Naive B cell (primary cell): Measurements from ENCODE around the gene EBLN1. TPM values are rescaled to one million over a fixed set of nuclear protein-coding genes. Genes with fewer than 3 reads are reported as not detected.
"Not testable (repeated sequence)": the region's sequence is repeated elsewhere in the genome, so short reads cannot be mapped to it uniquely, and the experiment has no call there.

ENCODE experiments used
- ATAC-seq, 2 donors: fragments of 150-1000 bp; cut with Tn5 transposase; 2 replicates each; pipeline ENCODE4 v1.10.0; 2021; ENCODE audit warnings: low read depth in 2 of 2, mild to moderate bottlenecking in 2 of 2, moderate library complexity in 2 of 2
- DNase-seq: peaks from one replicate; pipeline ENCODE4 v3.0.0; 2022
- H3K27ac Mint-ChIP-seq, 6 donors: one replicate each; pipeline ENCODE4 v1.8.0; 2020 to 2022; ENCODE audit warnings: mild to moderate bottlenecking in 6 of 6, mixed read lengths in 6 of 6, moderate library complexity in 5 of 6, inconsistent platforms in 2 of 6
- H3K27me3 Mint-ChIP-seq, 3 donors: one replicate each; pipeline ENCODE4 v1.8.0; 2021 to 2022; ENCODE audit warnings: mixed read lengths in 3 of 3, mild to moderate bottlenecking in 1 of 3
- H3K36me3 Mint-ChIP-seq, 2 donors: one replicate each; pipeline ENCODE4 v1.8.0; 2020 to 2022; ENCODE audit warnings: mixed read lengths in 2 of 2, inconsistent platforms in 1 of 2, mild to moderate bottlenecking in 1 of 2
- H3K4me1 Mint-ChIP-seq, 3 donors: one replicate each; pipeline ENCODE4 v1.8.0; 2020 to 2022; ENCODE audit warnings: mixed read lengths in 3 of 3, inconsistent platforms in 1 of 3, mild to moderate bottlenecking in 1 of 3, moderate library complexity in 1 of 3
- H3K4me3 Mint-ChIP-seq, 8 donors: one replicate each; pipeline ENCODE4 v1.8.0; 2020 to 2022; ENCODE audit warnings: mild to moderate bottlenecking in 8 of 8, mixed read lengths in 8 of 8, moderate library complexity in 8 of 8, inconsistent platforms in 2 of 8
- H3K9me3 Mint-ChIP-seq, 7 donors: one replicate each; pipeline ENCODE4 v1.8.0; 2020 to 2022; ENCODE audit warnings: mixed read lengths in 7 of 7, mild to moderate bottlenecking in 5 of 7, inconsistent platforms in 2 of 7, moderate library complexity in 1 of 7
- polyA plus RNA-seq, 6 donors: library from polyadenylated mRNA; unstranded; fragments of 300-500 nt; fragmentation: Illumina TruSeq; gene quantifications; one replicate each; pipeline ENCODE4 v1.2.3, GENCODE V29; 2021; ENCODE audit warnings: low read depth in 6 of 6

Gene EBLN1
- polyA plus RNA-seq, 6 donors from 2014 or later: not detected

- DNase-seq (no peak), ATAC-seq (no peak)
- Mint-ChIP-seq H3K36me3 (no peaks in the 10 kb centered on the region), H3K4me1 (no peaks in the 10 kb centered on the region), H3K9me3 (peaks cover 0 to 8% (median 2%) of the 10 kb centered on the region in 7 donors), H3K27ac (no peak overlapping the region), H3K27me3 (peaks cover 0 to 15% (median 10%) of the 10 kb centered on the region in 3 donors), H3K4me3 (no peak overlapping the region)
Observed at GRCh38 chr10:22218448-22218847, 633 bp upstream of the EBLN1 start.

- H3K36me3 Mint-ChIP-seq, DNase-seq, H3K9me3 Mint-ChIP-seq, ATAC-seq, H3K4me1 Mint-ChIP-seq, H3K27ac Mint-ChIP-seq, H3K4me3 Mint-ChIP-seq: not testable (repeated sequence)
- peaks cover 0 to 15% (median 10%) of the 10 kb centered on the region in 3 donors for H3K27me3 Mint-ChIP-seq
Observed at GRCh38 chr10:22217084-22217483, 731 bp downstream of the EBLN1 start.

GRCh38 chr10:22210267-22210666 is 7.5 kb downstream of the EBLN1 start:
- DNase-seq (no peak), ATAC-seq (no peak)
- no peaks in the 10 kb centered on the region for H3K4me1 Mint-ChIP-seq
- peak overlapping the region in 1 of 6 donors; percentile 1 for H3K27ac Mint-ChIP-seq
- no peak overlapping the region for H3K4me3 Mint-ChIP-seq
- H3K27me3 Mint-ChIP-seq: peaks cover 4 to 17% (median 4%) of the 10 kb centered on the region in 3 donors
- no peaks in the 10 kb centered on the region for H3K36me3 Mint-ChIP-seq
- peaks cover 0 to 2% (median 0%) of the 10 kb centered on the region in 7 donors for H3K9me3 Mint-ChIP-seq

- DNase-seq (no peak), ATAC-seq (no peak)
- Mint-ChIP-seq H3K4me3 (no peak overlapping the region), H3K27me3 (peaks cover 0 to 2% (median 0%) of the 10 kb centered on the region in 3 donors), H3K36me3 (no peaks in the 10 kb centered on the region), H3K4me1 (no peaks in the 10 kb centered on the region), H3K9me3 (no peaks in the 10 kb centered on the region), H3K27ac (no peak overlapping the region)
Observed at GRCh38 chr10:22193945-22194344, 23.9 kb downstream of the EBLN1 start.

- H3K27ac Mint-ChIP-seq: no peak overlapping the region
- H3K4me1 Mint-ChIP-seq: no peaks in the 10 kb centered on the region
Observed at GRCh38 chr10:22185586-22185985, 32.2 kb downstream of the EBLN1 start.

GRCh38 chr10:22183771-22184461 is 33.9 kb downstream of the EBLN1 start:
- Mint-ChIP-seq H3K27me3 (peaks cover 9 to 37% (median 14%) of the 10 kb centered on the region in 3 donors), H3K4me3 (no peak overlapping the region), H3K27ac (no peak overlapping the region), H3K4me1 (no peaks in the 10 kb centered on the region), H3K36me3 (no peaks in the 10 kb centered on the region), H3K9me3 (peaks cover 3 to 16% (median 12%) of the 10 kb centered on the region in 7 donors)
- no peak for DNase-seq
- no peak for ATAC-seq

More at GRCh38 chr10:22185586-22185985, 32.2 kb downstream of the EBLN1 start:
- peaks cover 3 to 7% (median 6%) of the 10 kb centered on the region in 7 donors for H3K9me3 Mint-ChIP-seq
- DNase-seq (no peak), ATAC-seq (no peak)
- H3K36me3 Mint-ChIP-seq: no peaks in the 10 kb centered on the region
- peaks cover 9 to 37% (median 14%) of the 10 kb centered on the region in 3 donors for H3K27me3 Mint-ChIP-seq
- no peak overlapping the region for H3K4me3 Mint-ChIP-seq

GRCh38 chr10:22180724-22181123 is 37.1 kb downstream of the EBLN1 start:
- ATAC-seq: no peak
- Mint-ChIP-seq H3K4me3 (no peak overlapping the region), H3K27me3 (peaks cover 7 to 32% (median 14%) of the 10 kb centered on the region in 3 donors), H3K9me3 (peaks cover 3 to 16% (median 12%) of the 10 kb centered on the region in 7 donors), H3K4me1 (no peaks in the 10 kb centered on the region), H3K36me3 (no peaks in the 10 kb centered on the region), H3K27ac (no peak overlapping the region)
- no peak for DNase-seq

- H3K4me1 Mint-ChIP-seq: no peaks in the 10 kb centered on the region
- no peaks in the 10 kb centered on the region for H3K36me3 Mint-ChIP-seq
- peak overlapping the region in 1 of 6 donors; percentile 41 for H3K27ac Mint-ChIP-seq
- no peak overlapping the region for H3K4me3 Mint-ChIP-seq
- ATAC-seq (no peak), DNase-seq (no peak)
- H3K27me3 Mint-ChIP-seq: peaks cover 14 to 27% (median 19%) of the 10 kb centered on the region in 3 donors
- H3K9me3 Mint-ChIP-seq: peaks cover 0 to 25% (median 16%) of the 10 kb centered on the region in 7 donors
Observed at GRCh38 chr10:22174442-22174841, 43.4 kb downstream of the EBLN1 start.

GRCh38 chr10:22171131-22171530 is 46.7 kb downstream of the EBLN1 start:
- H3K27ac Mint-ChIP-seq: no peak overlapping the region
- H3K27me3 Mint-ChIP-seq: peaks cover 12 to 21% (median 14%) of the 10 kb centered on the region in 3 donors
- H3K4me1 Mint-ChIP-seq: no peaks in the 10 kb centered on the region
- no peak for DNase-seq
- peaks cover 0 to 37% (median 21%) of the 10 kb centered on the region in 7 donors for H3K9me3 Mint-ChIP-seq
- H3K4me3 Mint-ChIP-seq: no peak overlapping the region
- ATAC-seq: no peak
- H3K36me3 Mint-ChIP-seq: peaks cover 0 to 6% of the 10 kb centered on the region in 2 donors

- Mint-ChIP-seq H3K27me3 (peaks cover 12 to 18% (median 14%) of the 10 kb centered on the region in 3 donors), H3K9me3 (peaks cover 0 to 37% (median 21%) of the 10 kb centered on the region in 7 donors), H3K27ac (no peak overlapping the region), H3K4me1 (no peaks in the 10 kb centered on the region), H3K4me3 (no peak overlapping the region), H3K36me3 (peaks cover 0 to 6% of the 10 kb centered on the region in 2 donors)
- no peak for DNase-seq
- ATAC-seq: no peak
Observed at GRCh38 chr10:22170582-22170981, 47.2 kb downstream of the EBLN1 start.

GRCh38 chr10:22159979-22160378 is 57.8 kb downstream of the EBLN1 start:
- peaks cover 7 to 8% (median 8%) of the 10 kb centered on the region in 3 donors for H3K4me1 Mint-ChIP-seq
- DNase-seq: no peak
- H3K36me3 Mint-ChIP-seq: no peaks in the 10 kb centered on the region
- H3K9me3 Mint-ChIP-seq: no peaks in the 10 kb centered on the region
- no peaks in the 10 kb centered on the region for H3K27me3 Mint-ChIP-seq
- no peak for ATAC-seq
- H3K27ac Mint-ChIP-seq: no peak overlapping the region
- no peak overlapping the region for H3K4me3 Mint-ChIP-seq

- Mint-ChIP-seq H3K9me3 (no peaks in the 10 kb centered on the region), H3K27me3 (no peaks in the 10 kb centered on the region), H3K27ac (peak overlapping the region in 4 of 6 donors; percentile 7 to 95 (median 62)), H3K4me3 (peak overlapping the region in 6 of 8 donors; percentile 22 to 72 (median 53)), H3K36me3 (no peaks in the 10 kb centered on the region), H3K4me1 (peaks cover 7 to 8% (median 8%) of the 10 kb centered on the region in 3 donors)
- peak in 1 of 2 donors; percentile 58 for ATAC-seq
- no peak for DNase-seq
Observed at GRCh38 chr10:22159180-22159579, 58.6 kb downstream of the EBLN1 start.
